IPS-NIHi11 (cell line): ENCODE measurements around the gene STAT3.
"Not testable (repeated sequence)": the region's sequence is repeated elsewhere in the genome, so short reads cannot be mapped to it uniquely, and the experiment has no call there.

Experiments used
- DNase-seq: peaks from one replicate; pipeline ENCODE4 v3.0.0; 2012; ENCODE audit warnings: mixed read lengths, low spot score

The STAT3 gene

DNA sequence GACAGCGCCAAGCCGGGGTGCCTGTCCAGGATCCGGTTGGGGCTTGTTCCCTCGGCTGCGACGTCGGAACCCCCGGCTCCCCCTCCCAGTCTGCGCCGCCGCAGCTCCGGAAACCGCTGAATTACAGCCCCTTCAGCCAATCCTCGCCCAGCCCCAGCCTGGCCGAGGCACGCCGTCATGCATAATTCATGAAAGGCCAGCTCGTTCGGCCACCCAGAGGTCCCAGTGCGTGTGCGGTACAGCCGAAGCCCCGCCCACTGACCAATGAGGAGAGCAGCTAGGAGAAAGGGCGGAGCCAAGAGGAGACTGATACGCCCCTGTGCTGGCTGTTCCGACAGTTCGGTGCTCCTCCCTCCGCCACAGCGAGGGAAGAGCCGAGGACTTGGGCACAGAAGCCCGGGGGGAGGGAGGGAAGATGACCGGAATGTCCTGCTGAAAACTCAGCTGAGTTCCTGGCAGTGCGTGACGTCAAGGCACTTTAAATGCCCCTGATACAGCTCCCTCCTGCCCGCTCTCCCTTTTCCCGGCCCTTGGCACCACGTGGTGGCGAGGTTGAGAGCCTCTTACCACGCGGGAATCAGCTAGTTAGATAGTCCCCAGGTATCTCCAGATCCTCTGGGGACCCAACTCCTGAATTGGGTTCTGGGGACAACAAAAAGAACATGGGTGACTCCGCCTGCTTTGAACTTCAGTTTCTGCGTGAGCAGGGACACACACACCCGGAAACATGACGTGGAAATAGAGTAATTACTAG, at the start of gene STAT3:
Gene STAT3, minus strand, starts transcription at position 62 of the 754 bp plus-strand sequence. CDS start 39,926 bp downstream, outside the sequence.
- DNase-seq, result peak; percentile 99

DNA sequence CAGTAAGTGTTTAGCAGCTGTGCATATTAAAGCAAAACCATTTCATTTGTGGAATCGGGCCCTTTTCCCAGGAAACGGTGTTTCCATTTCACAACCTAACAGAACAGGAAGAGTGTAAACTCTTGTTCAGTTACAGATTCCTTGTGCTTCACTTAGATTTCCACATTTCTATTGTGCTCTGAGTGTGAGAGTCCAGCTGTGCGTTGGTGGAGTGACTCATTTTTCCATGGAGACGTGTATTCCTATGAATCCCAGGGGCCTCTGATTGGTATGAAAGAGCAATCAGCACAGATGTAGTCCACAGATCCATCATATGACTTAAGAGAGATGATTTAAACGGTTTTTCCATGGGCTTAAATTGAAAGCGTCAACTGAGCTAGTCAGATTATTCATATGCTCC, 48.1 kb upstream of the STAT3 start:
- no peak for DNase-seq

DNA sequence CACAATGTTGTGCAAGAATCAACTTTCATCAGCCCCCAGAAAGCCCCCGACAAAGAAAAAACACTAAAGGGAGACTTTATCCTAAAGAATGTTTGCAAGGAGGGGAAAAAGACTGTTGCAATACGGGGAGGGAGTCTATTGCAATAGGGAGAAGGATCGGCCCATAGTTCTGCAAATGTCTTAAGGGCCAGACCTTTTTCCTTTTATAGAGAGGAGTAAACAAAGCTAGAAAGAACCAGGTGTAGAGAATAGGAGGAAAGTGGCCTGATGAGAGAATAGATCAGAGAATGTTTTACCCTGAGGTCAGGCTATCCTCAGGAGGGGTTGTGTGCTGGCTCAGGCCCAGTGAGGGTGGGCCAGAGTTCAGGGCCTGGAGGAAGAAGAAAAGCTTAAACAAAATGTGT, 43.5 kb upstream of the STAT3 start:
- no peak for DNase-seq

DNA sequence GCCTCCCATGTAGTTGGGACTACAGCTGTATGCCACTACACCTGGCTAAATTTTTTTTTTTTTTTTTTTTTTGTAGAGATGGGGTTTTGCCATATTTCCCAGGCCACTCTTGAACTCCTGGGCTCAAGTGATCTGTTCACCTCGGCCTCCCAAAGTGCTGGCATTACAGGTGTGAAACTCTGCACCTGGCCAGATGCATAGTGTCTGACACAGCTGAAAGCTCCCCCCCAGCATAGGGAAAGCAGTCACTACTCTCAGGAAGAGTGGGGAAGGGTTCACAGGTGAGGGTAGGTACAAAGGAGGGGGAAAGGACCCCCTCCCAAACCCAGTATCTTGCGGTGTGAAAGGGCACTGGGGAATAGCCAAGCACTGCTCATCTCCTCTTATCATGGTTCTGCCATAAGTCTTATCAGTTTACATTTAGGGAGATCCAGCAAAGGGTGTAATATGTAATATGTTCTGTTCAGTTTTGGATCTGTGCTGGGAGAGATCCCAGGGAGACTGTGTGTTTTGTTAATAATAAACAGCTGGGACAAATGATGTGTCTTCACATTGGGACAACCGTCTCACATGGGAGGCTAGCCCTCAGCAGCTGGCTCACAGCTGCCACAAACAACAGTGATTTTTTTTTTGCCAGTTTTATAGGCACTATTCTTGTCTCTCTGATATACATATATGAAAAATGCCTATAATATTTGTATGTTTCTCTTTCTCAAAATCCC, 41.6 kb upstream of the STAT3 start:
- no peak for DNase-seq

DNA sequence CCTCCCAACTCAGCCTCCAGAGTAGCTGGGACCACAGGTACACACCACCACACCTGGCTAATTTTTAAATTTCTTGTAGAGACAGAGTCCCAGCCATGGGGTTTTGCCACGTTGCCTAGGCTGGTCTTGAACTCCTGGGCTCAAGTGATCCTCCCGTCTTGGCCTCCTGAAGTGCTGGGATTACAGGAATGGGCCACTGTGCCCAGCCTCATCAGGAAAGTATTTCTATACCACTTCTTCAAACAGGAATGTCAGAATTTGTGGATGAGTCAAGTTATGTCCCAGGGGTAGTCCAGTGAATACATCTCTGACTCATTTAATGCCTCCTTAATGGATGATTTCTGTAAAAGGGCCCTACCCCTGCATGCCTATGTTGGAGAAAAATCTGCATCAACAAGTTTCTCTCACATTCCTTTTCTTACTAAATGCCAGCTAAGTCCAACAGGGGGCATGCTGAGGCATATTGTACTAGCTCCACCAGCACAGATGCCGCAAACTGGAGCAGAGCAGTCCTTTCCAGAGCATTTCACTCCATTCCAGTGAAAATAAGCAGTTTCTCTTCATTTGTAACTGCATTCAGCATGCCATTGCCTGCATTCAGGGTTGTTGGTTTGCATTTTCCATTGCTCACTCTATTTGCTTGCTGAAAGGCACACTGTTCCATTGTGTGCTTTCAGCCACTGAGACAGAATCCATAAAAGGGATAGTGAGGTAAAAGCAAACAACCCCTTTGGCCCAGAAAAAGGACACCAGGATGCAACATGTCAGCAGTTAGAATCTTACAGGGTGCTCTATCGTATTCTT, 40.1 kb upstream of the STAT3 start:
- DNase-seq, result peak; percentile 58

DNA sequence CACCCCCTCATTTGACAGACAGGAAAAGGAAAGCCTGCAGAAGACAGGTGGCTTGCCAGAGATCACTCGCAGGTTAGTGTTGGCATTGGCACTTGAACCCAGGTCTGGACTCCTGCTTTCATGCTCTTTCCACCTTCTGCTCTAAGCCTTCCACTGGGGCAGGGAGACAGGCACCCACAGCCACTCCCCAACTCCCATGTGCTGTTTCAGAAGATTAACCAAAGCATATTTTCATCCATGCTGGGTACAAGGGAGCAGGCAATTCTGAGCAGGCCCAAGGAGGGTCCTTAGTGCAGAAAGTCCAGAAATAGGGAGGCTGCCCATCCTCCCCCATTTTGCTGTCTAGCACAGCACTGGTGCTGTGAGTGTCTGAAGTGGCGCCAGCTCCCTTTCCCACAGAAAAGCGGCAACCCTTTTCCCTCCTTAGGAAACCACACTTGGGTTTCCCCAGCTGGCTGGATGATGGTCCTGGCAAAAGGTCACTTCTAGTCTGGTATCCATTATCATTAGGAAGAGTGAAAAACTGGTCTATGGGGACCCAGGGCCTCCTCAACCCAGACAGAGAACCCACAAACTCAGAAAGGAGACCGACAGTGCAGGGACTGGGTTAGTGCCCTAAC, 36.9 kb upstream of the STAT3 start:
- no peak for DNase-seq

DNA sequence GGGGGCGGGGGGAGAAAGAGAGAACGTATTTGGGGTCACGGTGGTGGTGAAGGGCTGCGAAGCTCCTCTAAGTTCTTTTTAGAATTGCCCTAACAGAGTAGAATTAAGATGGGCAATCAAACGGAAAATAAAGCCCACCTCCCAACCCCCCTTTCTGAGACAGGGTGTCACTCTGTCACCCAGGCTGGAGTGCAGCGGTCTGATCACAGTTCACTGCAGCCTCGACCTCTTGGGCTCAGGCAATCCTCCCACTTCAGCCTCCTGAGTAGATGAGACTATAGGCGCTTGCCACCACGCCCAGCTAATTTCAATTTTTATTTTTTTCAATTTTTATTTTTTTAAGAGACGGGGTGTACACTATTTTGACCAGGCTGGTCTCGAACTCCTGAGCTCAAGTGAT, 35.5 kb upstream of the STAT3 start:
- no peak for DNase-seq

DNA sequence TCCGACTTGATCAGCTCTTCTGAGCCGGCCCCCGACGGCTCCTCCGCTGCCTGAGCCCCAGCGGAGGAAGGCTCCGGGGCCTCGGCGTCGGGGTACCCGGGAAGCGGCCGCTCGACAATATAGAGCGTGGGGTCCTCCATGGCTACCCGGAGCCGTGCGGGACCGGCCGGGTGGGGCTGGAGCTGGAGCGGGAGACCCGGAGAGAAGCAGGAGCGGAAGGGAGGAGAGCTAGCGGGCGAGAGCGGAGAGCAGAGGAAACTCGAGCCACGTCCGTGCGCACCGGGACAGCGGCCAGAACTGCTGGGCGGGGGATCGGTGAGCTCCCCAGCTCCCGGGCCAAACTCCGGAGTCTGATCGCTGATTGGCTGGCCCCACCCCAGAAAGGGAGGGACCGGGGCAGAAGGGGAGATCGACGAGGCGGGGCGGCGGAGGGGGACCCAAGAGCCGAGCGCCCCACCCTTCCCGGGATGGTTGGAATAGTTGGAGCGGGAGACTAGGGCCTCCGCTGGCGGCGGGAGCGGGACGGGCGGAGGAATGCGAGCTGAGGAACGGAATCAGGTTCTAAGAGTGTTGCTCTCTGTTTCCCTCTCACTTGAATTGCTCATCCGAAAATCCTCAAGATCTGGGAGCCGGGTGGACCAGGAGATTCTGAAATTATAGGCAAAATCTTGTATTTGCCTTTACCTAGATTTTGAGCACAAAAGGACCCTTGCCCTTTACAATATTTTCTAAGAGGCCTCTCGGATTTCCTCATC, 34.9 kb upstream of the STAT3 start, which contains the start of gene CAVIN1:
Gene CAVIN1, minus strand, starts transcription at position 299 of the 755 bp plus-strand sequence. Its CDS starts 159 bp downstream, at position 140.
- DNase-seq, result peak; percentile 98

DNA sequence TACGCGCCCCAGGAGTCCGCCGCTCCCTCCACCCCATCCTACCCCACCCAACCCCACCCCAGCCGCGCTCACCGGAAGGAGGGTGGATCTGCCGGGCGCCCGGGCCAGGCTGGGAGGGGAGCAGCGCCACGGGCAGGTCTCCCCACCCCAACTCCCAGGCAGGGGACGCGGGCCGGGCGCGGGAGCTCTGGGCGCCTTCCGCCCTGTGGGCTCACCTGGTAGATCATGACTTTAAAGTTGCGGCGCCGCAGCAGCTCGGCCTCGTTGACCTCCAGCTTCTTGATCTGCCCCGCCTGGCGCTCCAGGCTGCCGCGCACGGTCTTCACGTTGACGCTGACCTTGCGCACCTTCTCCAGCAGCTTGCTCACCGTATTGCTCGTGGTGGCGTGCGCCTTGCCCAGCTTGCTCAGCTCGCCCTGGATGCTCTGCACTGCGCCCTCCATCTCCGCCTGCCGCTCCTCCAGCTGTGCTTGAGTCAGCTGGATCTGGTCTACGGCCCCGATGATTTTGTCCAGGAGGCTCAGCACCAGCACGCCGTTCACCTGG, 34.2 kb upstream of the STAT3 start:
- DNase-seq, result peak; percentile 44

DNA sequence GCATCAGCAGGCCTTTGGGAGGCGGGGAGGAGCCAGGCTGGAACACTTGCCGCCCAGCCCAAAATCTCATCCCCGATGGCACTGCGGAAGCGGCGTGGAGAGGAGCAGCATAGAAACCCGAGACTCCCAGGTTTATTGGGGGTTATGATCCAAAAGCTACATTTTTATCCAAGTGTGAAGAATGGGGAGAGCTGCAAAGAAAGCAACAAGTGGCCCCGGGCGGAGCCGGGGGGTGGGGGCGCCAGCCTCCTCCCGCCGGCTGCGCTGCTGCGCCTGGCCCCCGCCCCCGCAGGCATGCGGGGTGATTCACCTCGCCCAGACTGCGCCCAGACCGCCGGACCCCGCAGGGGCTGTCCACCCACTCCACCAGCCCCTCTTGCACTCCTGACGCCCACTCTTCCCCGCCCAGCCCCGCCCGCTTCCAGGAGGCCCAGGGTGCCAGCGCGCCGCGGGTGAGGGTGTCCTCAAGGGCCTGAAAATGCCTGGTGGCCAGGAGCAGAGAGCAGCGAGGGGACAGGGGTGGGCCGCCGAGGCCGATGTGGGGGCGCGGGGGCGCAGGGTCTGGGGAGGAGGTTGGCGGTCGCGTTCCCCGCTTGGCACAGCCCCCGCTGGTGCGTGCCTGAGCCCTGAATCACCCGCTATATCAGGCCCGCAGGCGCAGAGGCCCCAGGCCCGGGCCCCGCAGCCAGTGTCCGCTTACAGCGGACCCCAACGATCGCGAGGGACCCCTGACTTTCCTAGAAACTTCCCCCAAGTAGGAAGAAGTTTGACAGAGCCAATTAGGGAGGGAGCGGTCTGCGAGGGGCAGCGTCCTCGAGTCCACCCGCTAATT, 33.5 kb upstream of the STAT3 start:
- peak; percentile 53 for DNase-seq

DNA sequence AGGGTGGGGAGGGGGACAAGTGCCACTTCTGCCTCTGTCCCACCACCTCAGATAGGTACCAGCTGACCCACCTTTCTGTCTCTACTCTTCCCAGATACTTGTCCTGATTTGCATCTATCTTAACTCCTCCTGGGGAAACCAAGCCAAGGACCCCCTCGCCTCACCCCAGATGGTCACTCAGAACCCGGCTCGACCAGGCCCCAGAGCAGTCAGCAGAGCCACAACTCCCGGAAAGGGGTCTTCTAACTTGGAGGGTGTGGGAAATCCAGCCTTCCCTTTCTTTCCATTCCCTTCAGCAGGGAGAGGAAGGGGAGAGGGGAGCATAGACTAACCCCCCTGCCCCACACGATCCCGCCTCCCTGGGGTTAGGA, 32.9 kb upstream of the STAT3 start:
- DNase-seq, result no peak

DNA sequence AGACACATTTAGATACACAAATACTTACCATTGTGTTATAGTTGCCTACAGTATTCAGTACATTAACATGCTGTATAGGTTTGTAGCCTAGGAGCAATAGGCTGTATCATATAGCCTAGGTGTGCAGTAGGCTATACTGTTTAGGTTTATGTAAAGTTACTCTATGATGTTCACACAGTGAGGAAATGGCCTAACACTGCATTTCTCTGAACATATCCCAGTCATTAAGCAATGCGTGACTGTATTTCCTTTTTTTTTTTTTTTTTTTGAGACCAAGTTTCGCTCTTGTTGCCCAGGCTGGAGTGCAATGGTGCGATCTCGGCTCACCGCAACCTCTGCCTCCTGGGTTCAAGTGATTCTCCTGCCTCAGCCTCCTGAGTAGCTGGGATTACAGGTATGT, 29.7 kb upstream of the STAT3 start:
- DNase-seq, result not testable (repeated sequence)

DNA sequence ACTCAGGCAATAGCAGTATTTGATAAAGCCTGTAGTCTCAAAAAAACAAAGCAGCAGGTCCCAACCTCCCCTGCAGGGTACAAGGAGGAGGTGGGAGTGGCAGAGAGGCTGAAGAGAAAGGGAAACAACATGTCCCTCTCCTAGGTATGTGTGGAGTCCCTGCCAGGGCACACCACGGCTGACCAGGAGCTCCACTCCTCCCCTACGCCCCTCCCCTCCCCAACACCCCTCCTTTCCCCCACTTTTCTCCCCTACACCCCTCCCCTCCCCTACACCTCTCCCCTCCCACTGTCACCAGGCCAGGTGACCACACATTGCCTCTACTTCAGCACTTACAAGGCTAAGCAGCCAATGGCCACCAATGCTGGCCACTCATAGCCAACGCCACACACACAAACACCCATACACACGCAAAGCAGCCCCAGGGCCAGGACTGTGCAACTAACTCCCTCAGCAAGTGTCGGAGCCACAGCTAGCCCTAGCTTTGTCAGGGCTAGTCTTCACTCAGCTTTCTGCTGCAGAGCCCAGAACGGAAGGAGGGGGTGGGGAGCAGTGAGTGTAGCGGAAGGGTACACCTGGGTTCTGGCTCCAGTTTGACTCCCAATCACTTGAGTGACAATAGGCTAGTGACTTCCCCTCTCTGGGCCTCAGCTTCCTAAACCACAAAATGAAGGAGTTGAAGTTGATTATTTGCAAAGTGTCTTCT, 26.6 kb upstream of the STAT3 start:
- DNase-seq, result no peak

DNA sequence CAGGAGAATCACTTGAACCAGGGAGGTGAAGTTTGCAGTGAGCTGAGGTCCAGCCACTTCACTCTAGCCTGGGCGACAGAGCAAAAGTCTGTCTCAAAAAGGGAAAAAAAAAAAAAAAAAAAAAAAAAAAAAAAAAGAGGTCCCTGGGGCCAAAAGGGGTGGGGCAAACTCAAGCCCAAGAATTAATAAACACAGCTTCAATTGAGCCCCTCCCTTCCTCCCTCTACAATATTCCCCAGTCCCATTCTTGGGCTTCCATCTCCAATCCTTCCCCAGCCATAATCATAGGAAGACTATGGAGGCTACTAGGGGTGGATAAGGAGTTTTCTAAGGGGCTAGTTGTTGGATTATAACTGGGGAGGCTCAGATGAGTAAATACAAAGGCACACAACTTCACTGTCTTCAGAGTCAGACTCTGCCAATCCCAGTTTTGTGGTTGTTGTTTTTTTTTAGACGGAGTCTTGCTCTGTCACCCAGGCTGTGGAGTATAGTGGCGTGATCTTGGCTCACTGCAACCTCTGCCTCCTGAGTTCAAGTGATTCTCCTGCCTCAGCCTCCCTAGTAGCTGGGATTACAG, 25.3 kb upstream of the STAT3 start:
- DNase-seq, result no peak

DNA sequence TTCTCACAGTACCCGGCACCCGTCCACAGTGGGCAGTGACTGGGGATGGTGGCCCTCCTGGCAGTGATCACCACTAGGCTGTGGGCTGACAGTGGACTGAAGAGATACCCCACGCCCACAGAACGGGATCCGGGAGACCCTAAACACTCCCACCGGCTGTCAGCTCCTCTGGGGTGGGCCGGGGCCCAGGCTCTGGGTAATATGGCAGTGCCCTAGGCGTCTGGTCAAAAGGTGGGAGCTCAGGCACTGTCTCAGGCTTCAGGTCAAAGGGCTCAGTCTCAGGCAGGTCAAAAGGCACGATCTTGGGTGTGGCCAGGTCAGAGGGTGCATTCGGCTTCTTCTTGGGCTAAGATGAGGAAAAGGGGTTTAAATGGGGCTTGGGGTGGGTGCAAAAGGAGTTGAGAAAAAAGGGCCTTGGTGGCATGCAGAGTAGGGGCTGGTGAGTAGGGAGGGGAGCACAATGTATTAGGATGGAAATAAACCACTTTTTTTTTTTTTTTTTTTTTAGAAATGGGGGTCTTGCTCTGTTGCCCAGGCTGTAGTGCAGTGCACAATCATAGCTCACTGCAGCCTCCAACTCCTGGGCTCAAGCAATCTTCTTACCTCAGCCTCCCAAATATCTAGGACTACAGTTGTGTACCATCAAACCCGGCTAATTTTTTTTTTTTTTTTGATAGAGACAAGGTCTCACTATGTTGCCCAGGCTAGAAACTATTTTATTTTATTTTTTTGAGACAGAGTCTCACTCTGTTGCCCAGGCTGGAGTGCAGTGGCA, 23.9 kb upstream of the STAT3 start:
- DNase-seq, result no peak

DNA sequence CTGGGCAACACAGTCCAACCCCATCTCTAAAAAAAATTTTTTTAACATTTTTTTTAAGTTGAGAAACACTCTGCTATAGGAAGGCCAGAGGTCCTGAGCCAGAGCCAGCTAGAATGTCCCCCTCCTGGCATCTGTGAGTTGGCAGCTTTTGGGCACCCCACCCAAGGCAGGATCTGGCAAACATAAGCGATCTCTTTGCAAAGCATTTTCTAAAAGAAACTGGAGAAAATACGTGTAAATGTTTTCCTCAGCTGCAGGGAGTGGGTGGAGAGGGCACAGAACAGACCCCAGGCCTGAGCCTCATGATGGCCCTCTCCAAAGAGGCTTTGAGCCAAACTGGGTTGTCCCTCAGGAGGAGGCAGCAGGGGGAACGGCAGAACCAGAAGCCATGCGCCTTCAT, 23.1 kb upstream of the STAT3 start:
- DNase-seq, result no peak

DNA sequence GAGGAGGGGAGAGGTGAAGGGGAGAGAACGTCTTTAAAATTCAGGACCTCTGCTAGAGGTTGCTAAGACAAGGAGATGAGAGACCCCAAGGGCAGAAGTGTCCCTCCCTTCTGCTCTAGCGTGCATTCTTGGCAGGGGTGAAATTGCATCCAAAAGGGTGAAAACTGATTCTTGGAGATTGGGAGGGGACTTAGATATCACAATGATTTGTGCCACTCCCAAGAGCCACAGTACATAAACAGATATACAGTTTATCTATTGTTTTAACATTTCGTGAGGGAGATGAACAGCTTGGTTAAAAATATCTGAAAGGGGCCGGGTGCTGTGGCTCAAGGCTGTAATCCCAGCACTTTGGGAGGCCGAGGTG, 22.1 kb upstream of the STAT3 start:
- DNase-seq, result no peak

DNA sequence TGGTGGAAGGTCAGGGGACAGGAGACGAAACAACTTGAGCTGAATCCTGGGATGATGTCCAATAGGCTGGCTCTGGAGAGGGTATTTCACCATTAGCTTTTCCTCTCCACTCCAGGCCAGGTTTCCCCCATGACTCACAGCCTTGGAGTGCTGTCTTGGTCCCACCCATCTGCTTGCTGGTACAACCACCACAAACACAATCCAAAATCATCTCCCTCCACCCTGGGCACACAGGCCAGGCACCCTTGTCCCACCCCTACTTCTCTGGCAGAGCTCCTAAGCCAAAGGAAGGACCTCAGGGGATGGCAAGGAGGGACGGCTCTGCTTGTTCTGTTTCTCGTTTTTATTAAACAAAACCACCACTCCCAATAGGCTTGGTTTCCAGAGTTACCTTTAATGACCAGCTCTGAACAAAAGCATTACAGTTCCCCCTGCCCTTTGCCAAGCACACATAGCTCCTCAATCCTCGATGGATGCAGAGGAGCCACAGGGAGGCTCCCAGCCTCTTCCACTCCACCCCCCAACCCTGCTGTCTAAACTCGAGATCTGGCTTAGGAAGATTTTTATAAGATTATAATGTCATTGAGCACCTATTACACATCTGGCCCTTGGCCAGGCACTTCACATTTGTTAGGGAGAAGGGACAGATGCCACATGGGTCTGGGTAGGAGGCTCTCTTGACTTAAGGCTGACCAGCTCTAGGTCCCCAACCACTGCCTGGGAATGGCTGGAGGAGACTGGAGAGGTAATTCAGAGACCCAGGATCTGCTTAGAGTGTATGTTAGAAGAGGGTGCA, 21.5 kb upstream of the STAT3 start:
- DNase-seq, result no peak
